Mucosa of stomach (tissue), 1 donor: ENCODE results near the gene OR11H7.
"Not testable (repeated sequence)": the region's sequence is repeated elsewhere in the genome, so short reads cannot be mapped to it uniquely, and the experiment has no call there.

Experiments
- H3K27me3 ChIP-seq: one replicate; pipeline ENCODE4 v1.7.0; 2013; ENCODE audit warnings: mild to moderate bottlenecking, low read length; ENCODE audit not compliant: control insufficient read depth, insufficient read depth
- H3K36me3 ChIP-seq: one replicate; pipeline ENCODE4 v1.7.0; 2013; ENCODE audit warnings: low read length; ENCODE audit not compliant: control insufficient read depth, insufficient read depth
- H3K4me1 ChIP-seq: one replicate; pipeline ENCODE4 v1.7.0; 2013; ENCODE audit warnings: mild to moderate bottlenecking, low read length; ENCODE audit not compliant: control insufficient read depth, insufficient read depth
- H3K4me3 ChIP-seq: one replicate; pipeline ENCODE4 v1.7.0; 2013; ENCODE audit warnings: low read length
- H3K9ac ChIP-seq: one replicate; pipeline ENCODE4 v1.7.0; 2013; ENCODE audit warnings: mild to moderate bottlenecking, low read length, moderate library complexity
- H3K9me3 ChIP-seq: one replicate; pipeline ENCODE4 v1.7.0; 2013; ENCODE audit warnings: mild to moderate bottlenecking, low read length, moderate library complexity; ENCODE audit not compliant: control insufficient read depth
- donor health status: Pancreatic carcinoma.

OR11H7 gene

DNA sequence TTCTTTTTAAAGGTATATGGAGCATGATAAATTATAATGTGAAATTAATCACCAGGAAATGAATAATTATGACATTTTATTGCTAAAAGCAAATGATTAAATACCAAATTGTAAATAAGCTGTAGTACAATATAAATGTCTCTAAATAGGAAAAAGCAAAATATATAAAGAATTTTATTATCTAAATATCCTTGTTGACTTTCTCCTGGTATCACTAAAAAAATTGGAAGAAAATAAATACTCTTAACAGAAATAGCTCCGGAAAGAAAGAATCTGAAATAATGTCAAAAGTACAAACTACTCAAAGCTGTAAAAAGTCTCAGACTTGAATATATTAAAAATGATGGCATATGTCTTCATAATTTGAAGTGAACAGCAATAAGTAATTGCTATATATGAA is at the start of gene OR11H7:
Gene OR11H7 (plus strand): TSS at position 301 of the 400 bp plus-strand sequence.
- Histone ChIP-seq H3K4me3 (no peak within 1 kb of the TSS), H3K36me3 (no peaks in the 10 kb centered on the region), H3K4me1 (no peaks in the 10 kb centered on the region), H3K9ac (no peak within 1 kb of the TSS), H3K27me3 (no peaks in the 10 kb centered on the region), H3K9me3 (no peaks in the 10 kb centered on the region)

DNA sequence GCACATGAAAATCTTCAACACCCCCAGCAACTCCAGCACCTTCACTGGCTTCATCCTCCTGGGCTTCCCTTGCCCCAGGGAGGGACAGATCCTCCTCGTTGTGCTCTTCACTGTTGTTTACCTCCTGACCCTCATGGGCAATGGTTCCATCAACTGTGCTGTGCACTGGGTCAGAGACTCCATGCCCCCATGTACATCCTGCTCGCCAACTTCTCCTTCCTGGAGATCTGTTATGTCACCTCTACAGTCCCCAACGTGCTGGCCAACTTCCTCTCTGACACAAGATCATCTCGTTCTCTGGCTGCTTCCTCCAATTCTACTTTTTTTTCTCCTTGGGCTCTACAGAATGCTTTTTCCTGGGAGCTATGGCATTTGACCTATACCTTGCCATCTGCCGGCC is 49.6 kb upstream of the OR11H7 start:
- Histone ChIP-seq H3K4me1 (peaks cover 10% of the 10 kb centered on the region), H3K4me3 (no peak overlapping the region), H3K27me3 (no peaks in the 10 kb centered on the region), H3K36me3 (no peaks in the 10 kb centered on the region), H3K9me3 (no peaks in the 10 kb centered on the region), H3K9ac (no peak overlapping the region)

GRCh38 chr14:20179880-20180279 is 48.9 kb upstream of the OR11H7 start:
- no peaks in the 10 kb centered on the region for H3K27me3 ChIP-seq
- H3K9ac ChIP-seq = no peak overlapping the region
- H3K4me1 ChIP-seq = peaks cover 10% of the 10 kb centered on the region
- no peaks in the 10 kb centered on the region for H3K36me3 ChIP-seq
- no peaks in the 10 kb centered on the region for H3K9me3 ChIP-seq
- H3K4me3 ChIP-seq = no peak overlapping the region

- Histone ChIP-seq H3K9me3 (no peaks in the 10 kb centered on the region), H3K27me3 (no peaks in the 10 kb centered on the region), H3K36me3 (no peaks in the 10 kb centered on the region), H3K4me1 (peaks cover 4% of the 10 kb centered on the region), H3K9ac (no peak overlapping the region), H3K4me3 (no peak overlapping the region)
These were observed 48.3 kb upstream of the OR11H7 start for GRCh38 chr14:20180486-20180885.

- Histone ChIP-seq H3K36me3 (no peaks in the 10 kb centered on the region), H3K9me3 (no peaks in the 10 kb centered on the region), H3K27me3 (no peaks in the 10 kb centered on the region)
These were observed 44.6 kb upstream of the OR11H7 start for GRCh38 chr14:20184181-20184580.

GRCh38 chr14:20190596-20190995 is 38.2 kb upstream of the OR11H7 start, which contains the start of gene OR11G2:
Gene OR11G2 (plus strand): TSS chr14:20190896. CDS start chr14:20197438, 6,542 bp downstream.
- Histone ChIP-seq H3K4me1 (no peaks in the 10 kb centered on the region), H3K27me3 (no peaks in the 10 kb centered on the region), H3K9me3 (no peaks in the 10 kb centered on the region), H3K36me3 (no peaks in the 10 kb centered on the region), H3K9ac (no peak within 1 kb of the TSS), H3K4me3 (no peak within 1 kb of the TSS)

More at GRCh38 chr14:20184181-20184580, 44.6 kb upstream of the OR11H7 start:
- Histone ChIP-seq H3K9ac (no peak overlapping the region), H3K4me1 (no peaks in the 10 kb centered on the region), H3K4me3 (no peak overlapping the region)

DNA sequence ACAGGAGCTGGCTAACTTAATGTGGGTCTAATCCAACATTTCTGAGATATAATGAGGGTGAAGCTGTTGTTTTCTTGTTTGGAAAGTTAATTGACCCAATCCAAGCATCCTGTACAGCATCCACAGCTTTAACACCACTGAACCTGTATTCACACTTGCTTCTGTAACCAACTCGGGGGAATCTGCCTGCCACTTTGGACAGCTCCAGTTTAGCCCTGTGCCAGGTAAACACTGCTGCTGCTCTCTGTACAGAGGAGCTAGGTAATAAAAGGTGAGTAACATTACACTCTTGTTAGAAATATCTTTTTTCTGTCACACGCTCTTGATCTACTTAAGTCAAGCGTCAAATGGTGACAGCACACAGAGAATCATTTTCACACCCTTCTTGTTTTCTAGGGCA is 37.4 kb upstream of the OR11H7 start:
- H3K9ac ChIP-seq = no peak overlapping the region

DNA sequence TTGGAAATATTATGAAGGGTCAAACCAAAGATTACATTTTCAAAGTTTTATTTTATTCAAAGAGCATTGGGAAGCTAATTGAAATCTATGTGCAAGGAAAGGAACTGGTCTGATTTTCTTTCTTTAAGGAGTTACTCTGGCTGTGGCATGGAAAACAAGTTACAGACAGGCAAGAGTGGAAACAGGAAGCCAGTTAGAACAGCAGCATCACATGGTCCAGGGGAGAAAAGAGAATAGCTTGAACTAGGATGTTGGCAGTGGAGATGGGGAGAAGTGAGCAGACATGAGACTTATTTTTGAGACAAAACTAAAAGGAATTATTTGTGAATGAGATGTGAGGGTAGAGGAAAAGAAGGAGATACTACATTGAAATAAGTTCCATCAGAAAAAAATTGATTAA is 34.7 kb upstream of the OR11H7 start:
- no peaks in the 10 kb centered on the region for H3K36me3 ChIP-seq
- no peaks in the 10 kb centered on the region for H3K4me1 ChIP-seq
- H3K4me3 ChIP-seq = no peak overlapping the region
- no peaks in the 10 kb centered on the region for H3K27me3 ChIP-seq
- no peak overlapping the region for H3K9ac ChIP-seq
- H3K9me3 ChIP-seq = no peaks in the 10 kb centered on the region

More for the DNA sequence above, 37.4 kb upstream of the OR11H7 start:
- Histone ChIP-seq H3K9me3 (no peaks in the 10 kb centered on the region), H3K36me3 (no peaks in the 10 kb centered on the region), H3K4me1 (no peaks in the 10 kb centered on the region), H3K27me3 (no peaks in the 10 kb centered on the region), H3K4me3 (no peak overlapping the region)

GRCh38 chr14:20195170-20195569 is 33.6 kb upstream of the OR11H7 start:
- H3K9me3 ChIP-seq, H3K4me3 ChIP-seq, H3K9ac ChIP-seq, H3K36me3 ChIP-seq, H3K27me3 ChIP-seq, H3K4me1 ChIP-seq: not testable (repeated sequence)

GRCh38 chr14:20195911-20196310 is 32.9 kb upstream of the OR11H7 start:
- Histone ChIP-seq H3K9ac (no peak overlapping the region), H3K36me3 (no peaks in the 10 kb centered on the region), H3K27me3 (no peaks in the 10 kb centered on the region), H3K4me1 (no peaks in the 10 kb centered on the region), H3K9me3 (no peaks in the 10 kb centered on the region), H3K4me3 (no peak overlapping the region)

DNA sequence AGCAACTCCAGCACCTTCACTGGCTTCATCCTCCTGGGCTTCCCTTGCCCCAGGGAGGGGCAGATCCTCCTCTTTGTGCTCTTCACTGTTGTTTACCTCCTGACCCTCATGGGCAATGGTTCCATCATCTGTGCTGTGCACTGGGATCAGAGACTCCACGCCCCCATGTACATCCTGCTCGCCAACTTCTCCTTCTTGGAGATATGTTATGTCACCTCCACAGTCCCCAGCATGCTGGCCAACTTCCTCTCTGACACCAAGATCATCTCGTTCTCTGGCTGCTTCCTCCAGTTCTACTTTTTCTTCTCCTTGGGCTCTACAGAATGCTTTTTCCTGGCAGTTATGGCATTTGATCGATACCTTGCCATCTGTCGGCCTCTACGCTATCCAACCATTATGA is 31.3 kb upstream of the OR11H7 start:
- Histone ChIP-seq H3K4me3 (no peak overlapping the region), H3K27me3 (no peaks in the 10 kb centered on the region), H3K9me3 (no peaks in the 10 kb centered on the region), H3K36me3 (no peaks in the 10 kb centered on the region), H3K9ac (no peak overlapping the region), H3K4me1 (no peaks in the 10 kb centered on the region)

GRCh38 chr14:20198991-20199390 is 29.8 kb upstream of the OR11H7 start:
- Histone ChIP-seq H3K9me3 (no peaks in the 10 kb centered on the region), H3K4me1 (no peaks in the 10 kb centered on the region), H3K9ac (no peak overlapping the region), H3K4me3 (no peak overlapping the region), H3K27me3 (no peaks in the 10 kb centered on the region), H3K36me3 (no peaks in the 10 kb centered on the region)

DNA sequence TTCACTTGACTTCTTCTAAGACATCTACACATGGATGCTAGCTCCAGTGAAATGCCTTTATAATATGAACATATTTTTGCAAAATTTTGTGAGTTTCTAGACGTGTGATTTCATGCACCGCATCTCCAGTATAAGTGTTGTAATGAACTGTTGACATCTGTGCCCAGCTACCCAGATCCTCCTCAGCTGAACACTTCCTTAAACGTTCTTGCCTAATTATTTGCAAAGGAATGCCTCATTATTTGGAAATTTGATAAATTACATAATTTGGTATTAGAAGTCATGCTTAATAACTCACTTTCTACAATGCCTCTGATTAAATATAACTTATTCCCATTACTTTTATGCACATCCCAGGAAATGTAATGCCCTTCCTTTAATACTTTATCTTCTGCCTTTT is 24.1 kb upstream of the OR11H7 start:
- Histone ChIP-seq H3K27me3 (no peaks in the 10 kb centered on the region), H3K4me1 (no peaks in the 10 kb centered on the region), H3K9me3 (no peaks in the 10 kb centered on the region), H3K4me3 (no peak overlapping the region), H3K9ac (no peak overlapping the region), H3K36me3 (no peaks in the 10 kb centered on the region)
